DND-41 (cell line): Measurements from ENCODE around the gene YBX1.

ENCODE experiments used
- CTCF ChIP-seq: IDR thresholded peaks from 2 replicates; pipeline ENCODE4 v1.5.1; 2012; ENCODE audit warnings: borderline replicate concordance, low read length, moderate library complexity, mild to moderate bottlenecking; ENCODE audit not compliant: poor library complexity, severe bottlenecking; ENCODE audit errors: extremely low read depth
- EZH2 ChIP-seq: IDR thresholded peaks from 3 replicates; pipeline ENCODE4 v1.6.1; 2012; ENCODE audit warnings: borderline replicate concordance, low read depth, mild to moderate bottlenecking, moderate library complexity, low read length, inconsistent platforms; ENCODE audit not compliant: severe bottlenecking

- TF ChIP-seq EZH2, result no peak
- no peak for TF ChIP-seq CTCF
These were observed 70.9 kb downstream of the YBX1 start for GRCh38 chr1:42753070-42753469.
